Subcutaneous adipose tissue (tissue), 4 donors: ENCODE data around the gene GFM2. TPM values are rescaled to one million over a fixed set of nuclear protein-coding genes. Genes with fewer than 3 reads are reported as not detected.

Experiments used
- total RNA-seq, 4 donors: library from RNA; depleted of rRNA; stranded (reverse); fragments of >200 nt; gene quantifications; one replicate each; pipeline ENCODE4 v1.1.0, GENCODE V29; 2016
- TF ChIP-seq, protein P1 (sequence below): fragments of 450-650 bp; IDR thresholded peaks from one replicate; pipeline ENCODE4 v1.5.1; 2016; ENCODE audit warnings: low read depth, mild to moderate bottlenecking, control low read depth, antibody characterized with exemption, moderate library complexity

Gene GFM2
- total RNA-seq, 4 donors from 2014 or later = 17.7 to 22.9 (median 20.3) TPM

DNA sequence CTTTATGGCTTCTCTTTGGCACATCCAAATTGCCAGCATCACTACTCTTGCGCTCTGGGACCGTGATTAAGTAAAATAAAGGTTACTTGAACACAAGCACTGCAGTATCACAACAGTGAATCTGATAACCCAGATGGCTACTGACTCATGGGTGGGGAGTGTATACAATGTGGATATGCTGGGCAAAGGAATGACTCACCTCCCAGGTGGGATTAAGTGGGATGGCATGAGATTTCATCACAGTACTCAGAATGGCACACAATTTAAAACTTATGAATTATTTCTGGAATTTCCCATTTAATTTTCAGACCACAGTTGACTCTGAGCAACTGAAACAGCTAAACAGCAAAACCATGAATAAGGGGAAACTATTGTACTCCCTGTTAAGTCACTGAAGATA, 4.3 kb downstream of the GFM2 start:
- TF ChIP-seq, protein P1, sequence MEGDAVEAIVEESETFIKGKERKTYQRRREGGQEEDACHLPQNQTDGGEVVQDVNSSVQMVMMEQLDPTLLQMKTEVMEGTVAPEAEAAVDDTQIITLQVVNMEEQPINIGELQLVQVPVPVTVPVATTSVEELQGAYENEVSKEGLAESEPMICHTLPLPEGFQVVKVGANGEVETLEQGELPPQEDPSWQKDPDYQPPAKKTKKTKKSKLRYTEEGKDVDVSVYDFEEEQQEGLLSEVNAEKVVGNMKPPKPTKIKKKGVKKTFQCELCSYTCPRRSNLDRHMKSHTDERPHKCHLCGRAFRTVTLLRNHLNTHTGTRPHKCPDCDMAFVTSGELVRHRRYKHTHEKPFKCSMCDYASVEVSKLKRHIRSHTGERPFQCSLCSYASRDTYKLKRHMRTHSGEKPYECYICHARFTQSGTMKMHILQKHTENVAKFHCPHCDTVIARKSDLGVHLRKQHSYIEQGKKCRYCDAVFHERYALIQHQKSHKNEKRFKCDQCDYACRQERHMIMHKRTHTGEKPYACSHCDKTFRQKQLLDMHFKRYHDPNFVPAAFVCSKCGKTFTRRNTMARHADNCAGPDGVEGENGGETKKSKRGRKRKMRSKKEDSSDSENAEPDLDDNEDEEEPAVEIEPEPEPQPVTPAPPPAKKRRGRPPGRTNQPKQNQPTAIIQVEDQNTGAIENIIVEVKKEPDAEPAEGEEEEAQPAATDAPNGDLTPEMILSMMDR = no peak

DNA sequence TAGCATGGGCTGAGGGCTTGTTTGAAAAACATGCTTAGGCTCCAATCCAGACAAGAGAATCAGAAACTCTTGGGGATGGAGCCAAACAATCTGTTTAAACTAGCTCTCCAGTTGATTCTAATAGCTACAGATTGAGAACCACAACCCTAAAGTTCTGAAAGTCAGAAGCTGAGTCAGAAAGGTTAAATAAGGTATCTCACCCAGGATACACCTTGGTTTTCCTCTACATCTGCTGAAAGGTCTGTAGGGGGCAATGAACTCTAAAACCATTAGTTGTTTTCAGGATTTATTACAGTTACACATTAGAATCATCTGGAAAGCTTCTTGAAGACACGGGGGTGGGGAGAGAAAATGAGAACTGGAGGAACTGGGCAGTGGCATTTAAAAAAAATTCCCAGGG, 5.7 kb downstream of the GFM2 start:
- TF ChIP-seq, protein P1 = no peak

DNA sequence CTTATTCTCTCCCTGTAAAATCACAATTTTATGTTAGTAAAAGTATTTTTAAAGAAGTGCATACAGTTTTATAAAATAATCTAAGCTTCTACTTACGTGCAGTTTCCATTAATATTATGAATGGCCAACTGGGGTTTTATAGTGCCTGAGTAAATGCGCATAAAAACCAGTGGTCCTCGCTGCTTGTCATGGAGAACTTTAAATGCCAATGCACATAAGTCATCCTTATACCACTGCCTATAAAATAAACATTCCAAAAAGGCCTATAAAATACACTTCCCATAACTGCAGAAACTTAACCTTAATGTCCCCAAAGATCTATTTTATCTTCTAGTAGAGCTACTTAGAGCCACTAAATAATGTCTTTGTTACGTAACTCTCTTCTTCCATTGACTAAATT, 28.5 kb downstream of the GFM2 start:
- TF ChIP-seq, protein P1 = no peak

DNA sequence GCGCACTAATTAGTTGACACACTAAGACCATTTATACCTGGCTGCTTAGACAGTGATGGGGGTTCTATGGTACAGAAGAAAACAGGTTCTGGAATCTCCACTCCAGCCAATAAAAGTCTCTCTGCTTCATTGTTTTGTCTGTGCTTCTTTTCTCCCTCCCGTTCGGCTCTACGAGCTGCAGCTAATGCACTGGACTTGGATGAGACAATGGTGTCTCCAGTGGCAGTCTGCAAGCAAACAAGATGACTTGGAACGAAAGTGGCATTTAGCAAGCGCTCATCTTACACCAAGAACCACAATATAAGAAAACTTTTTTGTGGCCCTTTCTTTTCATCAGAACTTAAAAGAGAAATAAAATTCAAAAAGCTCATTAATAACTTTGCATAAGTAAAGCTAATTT, 30.2 kb downstream of the GFM2 start:
- TF ChIP-seq, protein P1 = no peak

DNA sequence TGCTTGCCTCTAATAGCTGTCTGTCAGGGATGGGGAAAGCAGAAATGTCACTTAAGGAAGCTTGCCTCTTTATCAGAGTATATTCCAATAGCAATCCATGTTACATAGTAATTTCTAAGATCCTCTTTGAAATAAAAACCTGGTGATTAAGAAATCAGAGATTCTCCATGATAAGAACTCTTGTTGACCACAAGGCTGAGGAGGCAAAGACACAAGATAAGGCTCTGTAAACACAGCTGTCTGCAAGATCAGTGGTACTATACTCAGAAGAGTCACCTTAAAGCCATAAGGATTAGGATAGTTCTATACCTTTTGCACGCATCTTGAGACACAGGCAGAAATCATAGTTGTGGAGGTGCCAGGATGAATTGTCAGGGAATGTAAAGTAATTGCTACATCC, 41.6 kb downstream of the GFM2 start:
- TF ChIP-seq, protein P1 = no peak

- TF ChIP-seq, protein P1 = no peak
Measured at GRCh38 chr5:74722271-74722670, 44.6 kb downstream of the GFM2 start.

GRCh38 chr5:74717596-74717995, 49.3 kb downstream of the GFM2 start:
- TF ChIP-seq, protein P1 = no peak
